HepG2 (cell line): Measurements from ENCODE around the gene PAM16. TPM values are rescaled to one million over a fixed set of nuclear protein-coding genes. Genes with fewer than 3 reads are reported as not detected.
A peak's percentile ranks its signal among the peaks of the same experiment; 100 is the strongest.

Source experiments
- BORCS8-MEF2B ChIP-seq: sonication (generic); formaldehyde crosslinking; IDR thresholded peaks from 2 replicates; pipeline ENCODE4 v1.8.0; 2022; ENCODE audit warnings: mild to moderate bottlenecking, missing genetic modification reagents
- HMG20B ChIP-seq: conservative IDR thresholded peaks from 2 replicates; pipeline ENCODE4 v1.6.1; 2016; ENCODE audit warnings: missing genetic modification reagents, missing compliant biosample characterization
- KAT7 ChIP-seq: IDR thresholded peaks from 2 replicates; pipeline ENCODE4 v1.6.1; 2018; ENCODE audit warnings: borderline replicate concordance, missing compliant biosample characterization
- MAFK ChIP-seq, 2 experiments: IDR thresholded peaks in 1 of 2; conservative IDR thresholded peaks in 1 of 2; 2 replicates each; pipeline ENCODE4 v1.6.1; 2011; ENCODE audit warnings: improper control_type of control experiment in 2 of 2, low read length in 2 of 2
- MED8 ChIP-seq: sonication (generic); formaldehyde crosslinking; IDR thresholded peaks from 2 replicates; pipeline ENCODE4 v1.8.1; 2023; ENCODE audit warnings: mild to moderate bottlenecking, missing genetic modification reagents; ENCODE audit not compliant: insufficient replicate concordance
- NCOR1 ChIP-seq: fragments of 200-600 bp; sonication (generic); IDR thresholded peaks from 2 replicates; pipeline ENCODE4 v1.7.0; 2017; ENCODE audit warnings: antibody characterized with exemption, low read length, borderline replicate concordance
- NFKB2 ChIP-seq: sonication (generic); formaldehyde crosslinking; IDR thresholded peaks from 2 replicates; pipeline ENCODE4 v1.4.0; 2020; ENCODE audit warnings: missing genetic modification reagents, borderline replicate concordance
- NFYC ChIP-seq: IDR thresholded peaks from 2 replicates; pipeline ENCODE4 v1.6.1; 2016; ENCODE audit warnings: missing genetic modification reagents, missing compliant biosample characterization
- PRPF4 ChIP-seq: fragments of 200-400 bp; formaldehyde crosslinking; IDR thresholded peaks from 2 replicates; pipeline ENCODE4 v1.6.1; 2016; ENCODE audit warnings: low read length, low read depth; ENCODE audit not compliant: poor library complexity, severe bottlenecking
- RCOR2 ChIP-seq: IDR thresholded peaks from 2 replicates; pipeline ENCODE4 v1.6.1; 2016; ENCODE audit warnings: missing biosample characterization, missing genetic modification reagents
- SAP130 ChIP-seq: IDR thresholded peaks from 2 replicates; pipeline ENCODE4 v1.6.1; 2016; ENCODE audit warnings: low read depth
- SMAD1 ChIP-seq: sonication (generic); formaldehyde crosslinking; IDR thresholded peaks from 2 replicates; pipeline ENCODE4 v1.4.0; 2020; ENCODE audit warnings: missing genetic modification reagents, low read depth, mild to moderate bottlenecking, borderline replicate concordance
- SMARCC2 ChIP-seq: fragments of 450-650 bp; IDR thresholded peaks from 2 replicates; pipeline ENCODE4 v1.6.1; 2017; ENCODE audit warnings: antibody characterized with exemption, mild to moderate bottlenecking
- WIZ ChIP-seq: sonication (generic); formaldehyde crosslinking; IDR thresholded peaks from 2 replicates; pipeline ENCODE4 v1.5.1; 2020; ENCODE audit warnings: mild to moderate bottlenecking, missing genetic modification reagents
- ZBTB7A ChIP-seq: sonication (generic); formaldehyde crosslinking; IDR thresholded peaks from 2 replicates; pipeline ENCODE4 v1.8.0; 2022; ENCODE audit warnings: mild to moderate bottlenecking, missing genetic modification reagents
- ZFP36L2 ChIP-seq: sonication (generic); formaldehyde crosslinking; IDR thresholded peaks from 2 replicates; pipeline ENCODE4 v1.4.0; 2020; ENCODE audit warnings: missing genetic modification reagents
- ZNF232 ChIP-seq: sonication (generic); formaldehyde crosslinking; IDR thresholded peaks from 2 replicates; pipeline ENCODE4 v1.4.0; 2020; ENCODE audit warnings: missing genetic modification reagents, borderline replicate concordance
- ZNF382 ChIP-seq: sonication (generic); formaldehyde crosslinking; IDR thresholded peaks from 2 replicates; pipeline ENCODE4 v1.5.0; 2020; ENCODE audit warnings: missing genetic modification reagents, mild to moderate bottlenecking, borderline replicate concordance
- ZNF496 ChIP-seq: sonication (generic); formaldehyde crosslinking; IDR thresholded peaks from 2 replicates; pipeline ENCODE4 v1.8.1; 2023; ENCODE audit warnings: mild to moderate bottlenecking, moderate library complexity, missing genetic modification reagents; ENCODE audit not compliant: insufficient replicate concordance
- ZNF558 ChIP-seq: sonication (generic); formaldehyde crosslinking; IDR thresholded peaks from 2 replicates; pipeline ENCODE4 v1.9.0; 2022; ENCODE audit warnings: mild to moderate bottlenecking, missing genetic modification reagents, borderline replicate concordance
- ZNF616 ChIP-seq: sonication (generic); formaldehyde crosslinking; IDR thresholded peaks from 2 replicates; pipeline ENCODE4 v1.5.0; 2020; ENCODE audit warnings: low read depth, mild to moderate bottlenecking, missing genetic modification reagents
- ZNF773 ChIP-seq: sonication (generic); formaldehyde crosslinking; IDR thresholded peaks from 2 replicates; pipeline ENCODE4 v1.4.0; 2020; ENCODE audit warnings: missing genetic modification reagents, borderline replicate concordance
- polyA plus RNA-seq, 8 experiments: library from polyadenylated mRNA; depleted of rRNA in 3 of 8; stranded (reverse) in 7 of 8; unstranded in 1 of 8; fragments of >200 nt; fragmentation: Illumina TruSeq in 4 of 8; extraction: Trizol in 4 of 8; gene quantifications; 2 replicates each; pipeline versions ENCODE4 v1.2.1 to v1.2.3, GENCODE V29; 2011 to 2016; ENCODE audit warnings: low read depth in 4 of 8, missing spikeins in 1 of 8, mixed read lengths in 1 of 8; ENCODE audit not compliant: insufficient read depth in 1 of 8
- total RNA-seq, 5 experiments: library from RNA; depleted of rRNA; stranded (reverse); fragments of >200 nt; fragmentation: Illumina TruSeq; extraction: Trizol; gene quantifications; 2 replicates each; pipeline ENCODE4 v1.2.3, GENCODE V29; 2016; ENCODE audit warnings: low read depth in 1 of 5
- TF ChIP-seq, protein P1 (sequence below): sonication (generic); formaldehyde crosslinking; IDR thresholded peaks from 2 replicates; pipeline ENCODE4 v1.8.1; 2023; ENCODE audit warnings: missing genetic modification reagents, inconsistent platforms, borderline replicate concordance
- TF ChIP-seq, protein P2 (sequence below): sonication (generic); formaldehyde crosslinking; IDR thresholded peaks from 2 replicates; pipeline ENCODE4 v1.5.1; 2020; ENCODE audit warnings: mild to moderate bottlenecking, missing genetic modification reagents, moderate library complexity
- TF ChIP-seq, protein P3 (sequence below): sonication (generic); formaldehyde crosslinking; IDR thresholded peaks from 2 replicates; pipeline ENCODE4 v1.5.0; 2020; ENCODE audit warnings: missing genetic modification reagents

PAM16 gene
- total and polyA plus RNA-seq, 2 of the 13 experiments (the other 11 are each of a cell fraction or from before 2014, with no cell fraction given): 51.5 to 51.8 TPM

DNA sequence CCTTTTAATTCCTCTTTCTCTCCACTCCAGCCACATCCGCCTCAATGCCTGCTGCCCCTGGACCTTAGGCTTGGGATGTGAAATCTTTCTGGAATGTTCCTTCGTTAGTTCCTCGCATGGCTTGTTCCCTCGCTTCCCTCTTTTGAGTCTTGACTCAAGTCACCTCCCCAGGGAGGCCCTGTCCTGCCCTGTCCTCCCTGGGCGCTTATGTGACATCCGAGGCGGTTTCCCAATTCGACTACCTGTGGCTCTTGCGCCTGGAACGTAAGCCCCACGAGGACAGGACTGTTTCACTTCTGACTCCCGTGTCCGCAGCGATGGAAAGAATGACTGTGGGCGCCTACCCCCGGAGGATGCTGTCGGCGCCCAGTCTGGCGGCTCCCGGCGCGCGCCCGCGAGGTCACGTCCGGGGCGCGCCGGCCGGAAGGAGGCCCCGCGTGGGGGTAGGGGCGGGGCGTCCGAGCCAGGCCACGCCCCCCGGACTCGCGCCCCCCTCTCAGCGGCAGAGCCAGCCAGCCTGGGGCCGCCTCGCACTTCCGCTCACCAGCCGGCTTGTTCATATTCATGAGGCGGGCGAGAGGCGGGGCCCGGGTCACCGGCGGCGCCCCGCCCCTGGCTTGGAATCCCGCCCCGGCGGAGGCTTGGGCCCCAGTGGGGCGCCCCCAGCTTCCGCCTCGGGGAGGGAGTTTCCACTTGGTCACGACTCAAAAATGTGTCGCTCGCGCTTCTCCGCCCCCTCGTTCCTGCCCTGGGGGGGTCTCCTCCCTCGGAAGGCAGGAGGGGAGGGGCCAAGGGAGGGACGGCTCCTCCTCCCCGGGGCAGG lies 43.7 kb downstream of the PAM16 start (continued):
- TF ChIP-seq, protein P1, sequence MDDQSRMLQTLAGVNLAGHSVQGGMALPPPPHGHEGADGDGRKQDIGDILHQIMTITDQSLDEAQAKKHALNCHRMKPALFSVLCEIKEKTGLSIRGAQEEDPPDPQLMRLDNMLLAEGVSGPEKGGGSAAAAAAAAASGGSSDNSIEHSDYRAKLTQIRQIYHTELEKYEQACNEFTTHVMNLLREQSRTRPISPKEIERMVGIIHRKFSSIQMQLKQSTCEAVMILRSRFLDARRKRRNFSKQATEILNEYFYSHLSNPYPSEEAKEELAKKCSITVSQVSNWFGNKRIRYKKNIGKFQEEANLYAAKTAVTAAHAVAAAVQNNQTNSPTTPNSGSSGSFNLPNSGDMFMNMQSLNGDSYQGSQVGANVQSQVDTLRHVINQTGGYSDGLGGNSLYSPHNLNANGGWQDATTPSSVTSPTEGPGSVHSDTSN (CRISPR knock-in tag): no peak
- TF ChIP-seq ZNF382 (no peak), WIZ (CRISPR knock-in tag) (no peak), PRPF4 (no peak), NCOR1 (no peak), ZBTB7A (CRISPR knock-in tag) (no peak), ZNF232 (no peak), MED8 (peak; percentile 43), ZNF616 (CRISPR knock-in tag) (no peak), NFYC (no peak), SMAD1 (CRISPR knock-in tag) (no peak), MAFK (conservative IDR thresholded peaks at IDR 0.05 in 1 of 2, IDR thresholded peaks at IDR 0.05 in 1 of 2; ENCODE audit: low read length in 2 of 2) (no peak), SAP130 (CRISPR knock-in tag) (peak; percentile 54), SMARCC2 (no peak), RCOR2 (CRISPR knock-in tag) (no peak), HMG20B (CRISPR knock-in tag) (no peak), NFKB2 (CRISPR knock-in tag) (no peak), ZNF496 (CRISPR knock-in tag) (no peak), KAT7 (CRISPR knock-in tag) (no peak), ZNF773 (CRISPR knock-in tag) (no peak), ZNF558 (CRISPR knock-in tag) (no peak), ZFP36L2 (no peak), BORCS8-MEF2B (CRISPR knock-in tag) (no peak)
- TF ChIP-seq, protein P2, sequence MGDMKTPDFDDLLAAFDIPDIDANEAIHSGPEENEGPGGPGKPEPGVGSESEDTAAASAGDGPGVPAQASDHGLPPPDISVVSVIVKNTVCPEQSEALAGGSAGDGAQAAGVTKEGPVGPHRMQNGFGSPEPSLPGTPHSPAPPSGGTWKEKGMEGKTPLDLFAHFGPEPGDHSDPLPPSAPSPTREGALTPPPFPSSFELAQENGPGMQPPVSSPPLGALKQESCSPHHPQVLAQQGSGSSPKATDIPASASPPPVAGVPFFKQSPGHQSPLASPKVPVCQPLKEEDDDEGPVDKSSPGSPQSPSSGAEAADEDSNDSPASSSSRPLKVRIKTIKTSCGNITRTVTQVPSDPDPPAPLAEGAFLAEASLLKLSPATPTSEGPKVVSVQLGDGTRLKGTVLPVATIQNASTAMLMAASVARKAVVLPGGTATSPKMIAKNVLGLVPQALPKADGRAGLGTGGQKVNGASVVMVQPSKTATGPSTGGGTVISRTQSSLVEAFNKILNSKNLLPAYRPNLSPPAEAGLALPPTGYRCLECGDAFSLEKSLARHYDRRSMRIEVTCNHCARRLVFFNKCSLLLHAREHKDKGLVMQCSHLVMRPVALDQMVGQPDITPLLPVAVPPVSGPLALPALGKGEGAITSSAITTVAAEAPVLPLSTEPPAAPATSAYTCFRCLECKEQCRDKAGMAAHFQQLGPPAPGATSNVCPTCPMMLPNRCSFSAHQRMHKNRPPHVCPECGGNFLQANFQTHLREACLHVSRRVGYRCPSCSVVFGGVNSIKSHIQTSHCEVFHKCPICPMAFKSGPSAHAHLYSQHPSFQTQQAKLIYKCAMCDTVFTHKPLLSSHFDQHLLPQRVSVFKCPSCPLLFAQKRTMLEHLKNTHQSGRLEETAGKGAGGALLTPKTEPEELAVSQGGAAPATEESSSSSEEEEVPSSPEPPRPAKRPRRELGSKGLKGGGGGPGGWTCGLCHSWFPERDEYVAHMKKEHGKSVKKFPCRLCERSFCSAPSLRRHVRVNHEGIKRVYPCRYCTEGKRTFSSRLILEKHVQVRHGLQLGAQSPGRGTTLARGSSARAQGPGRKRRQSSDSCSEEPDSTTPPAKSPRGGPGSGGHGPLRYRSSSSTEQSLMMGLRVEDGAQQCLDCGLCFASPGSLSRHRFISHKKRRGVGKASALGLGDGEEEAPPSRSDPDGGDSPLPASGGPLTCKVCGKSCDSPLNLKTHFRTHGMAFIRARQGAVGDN (CRISPR knock-in tag): peak; percentile 40
- TF ChIP-seq, protein P3, sequence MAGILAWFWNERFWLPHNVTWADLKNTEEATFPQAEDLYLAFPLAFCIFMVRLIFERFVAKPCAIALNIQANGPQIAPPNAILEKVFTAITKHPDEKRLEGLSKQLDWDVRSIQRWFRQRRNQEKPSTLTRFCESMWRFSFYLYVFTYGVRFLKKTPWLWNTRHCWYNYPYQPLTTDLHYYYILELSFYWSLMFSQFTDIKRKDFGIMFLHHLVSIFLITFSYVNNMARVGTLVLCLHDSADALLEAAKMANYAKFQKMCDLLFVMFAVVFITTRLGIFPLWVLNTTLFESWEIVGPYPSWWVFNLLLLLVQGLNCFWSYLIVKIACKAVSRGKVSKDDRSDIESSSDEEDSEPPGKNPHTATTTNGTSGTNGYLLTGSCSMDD (CRISPR knock-in tag): no peak
